CD4-positive, alpha-beta T cell (primary cell): ENCODE results near the gene MYO7B. TPM values are rescaled to one million over a fixed set of nuclear protein-coding genes. Genes with fewer than 3 reads are reported as not detected.

Experiments
- ATAC-seq: fragments of 200-7000 bp; cut with Tn5 transposase; one replicate; pipeline ENCODE4 v1.10.0; 2022; ENCODE audit warnings: mild to moderate bottlenecking; ENCODE audit not compliant: poor library complexity
- CTCF ChIA-PET: fragments of 350-600 bp; sonication (Branson Sonifier 250); formaldehyde crosslinking; loops from one replicate; lab custom pipeline; 2021; ENCODE audit warnings: antibody characterized with exemption, inconsistent platforms; lab: Charles Lee
- POLR2A ChIA-PET: fragments of 350-600 bp; sonication (Branson Sonifier 250); formaldehyde crosslinking; loops from one replicate; lab custom pipeline; 2021; ENCODE audit warnings: antibody characterized with exemption, inconsistent platforms; lab: Charles Lee
- DNase-seq, 14 experiments: peaks; one replicate each; pipeline ENCODE4 v3.0.0-alpha.2; 2013 to 2020; ENCODE audit warnings: mixed read lengths in 2 of 14
- H3K27ac ChIP-seq, 2 donors: one replicate each; pipeline versions ENCODE4 v1.5.1 to v1.7.0; 2013; ENCODE audit warnings: low read length in 2 of 2, low read depth in 1 of 2, mild to moderate bottlenecking in 1 of 2
- H3K27me3 ChIP-seq, 2 experiments: 1 replicate in 1 of 2; 2 replicates in 1 of 2; pipeline versions ENCODE4 v1.6.1 to v1.7.0; 2013; ENCODE audit warnings: low read length in 2 of 2, control low read depth in 1 of 2, mild to moderate bottlenecking in 1 of 2, moderate library complexity in 1 of 2; ENCODE audit not compliant: insufficient read depth in 2 of 2, control insufficient read depth in 1 of 2
- H3K36me3 ChIP-seq: one replicate; pipeline ENCODE4 v1.6.1; 2013; ENCODE audit warnings: low read length, control low read depth; ENCODE audit not compliant: insufficient read depth
- H3K4me1 ChIP-seq: one replicate; pipeline ENCODE4 v1.6.1; 2013; ENCODE audit warnings: low read length, control low read depth; ENCODE audit not compliant: insufficient read depth
- H3K4me3 ChIP-seq: one replicate; pipeline ENCODE4 v1.5.1; 2013; ENCODE audit warnings: mild to moderate bottlenecking, low read length, moderate library complexity
- H3K9me3 ChIP-seq, 2 experiments: 1 replicate in 1 of 2; 2 replicates in 1 of 2; pipeline versions ENCODE4 v1.6.1 to v1.7.0; 2013; ENCODE audit warnings: low read length in 2 of 2, mild to moderate bottlenecking in 2 of 2, control low read depth in 1 of 2, moderate library complexity in 1 of 2; ENCODE audit not compliant: control insufficient read depth in 1 of 2, insufficient read depth in 1 of 2
- H3K27ac Mint-ChIP-seq: one replicate; pipeline ENCODE4 v1.8.0; 2020; ENCODE audit warnings: mixed read lengths
- H3K27me3 Mint-ChIP-seq: one replicate; pipeline ENCODE4 v1.8.0; 2021; ENCODE audit warnings: mixed read lengths
- H3K36me3 Mint-ChIP-seq: one replicate; pipeline ENCODE4 v1.8.0; 2021; ENCODE audit warnings: low read depth, mixed read lengths
- H3K4me1 Mint-ChIP-seq: one replicate; pipeline ENCODE4 v1.8.0; 2021; ENCODE audit warnings: low read depth, mixed read lengths
- H3K4me3 Mint-ChIP-seq: one replicate; pipeline ENCODE4 v1.8.0; 2020; ENCODE audit warnings: mild to moderate bottlenecking, mixed read lengths
- H3K9me3 Mint-ChIP-seq: one replicate; pipeline ENCODE4 v1.8.0; 2020; ENCODE audit warnings: mixed read lengths
- CTCF ChIP-seq: fragments of 200-600 bp; IDR thresholded peaks from one replicate; pipeline ENCODE4 v1.8.0; 2022; ENCODE audit warnings: antibody characterized with exemption, mild to moderate bottlenecking
- intact Hi-C, 2 experiments: fragments of 100-400 bp; cut with DNase I in 1 of 2; cut with micrococcal nuclease in 1 of 2; formaldehyde crosslinking; loops; one replicate each; pipeline versions ENCODE4 v1.15.1 to v1.9.0; 2023 to 2025; cut with DNase I, micrococcal nuclease
- total RNA-seq, 174 experiments: library from RNA in 2 of 174; stranded (reverse) in 2 of 174; gene quantifications; one replicate each; pipeline ENCODE4 v1.2.3 and lab custom pipeline; 2021 to 2026

The MYO7B gene
- total RNA-seq, 2 experiments from 2014 or later = 0.05 to 0.14 TPM

- Histone ChIP-seq H3K9me3 (peaks cover 0 to 10% of the 10 kb centered on the region in 2 experiments), H3K27me3 (peaks cover 0 to 2% of the 10 kb centered on the region in 2 experiments), H3K4me3 (no peak overlapping the region), H3K27ac (no peak overlapping the region), H3K4me1 (peaks cover 10% of the 10 kb centered on the region), H3K36me3 (no peaks in the 10 kb centered on the region)
- ATAC-seq (no peak), DNase-seq (no peak)
- no peaks in the 10 kb centered on the region for H3K36me3 Mint-ChIP-seq
- ChIA-PET POLR2A (no interaction called here), CTCF (no interaction called here)
- no peak for TF ChIP-seq CTCF
- no peak overlapping the region for H3K27ac Mint-ChIP-seq
- peaks cover 6% of the 10 kb centered on the region for H3K4me1 Mint-ChIP-seq
- H3K27me3 Mint-ChIP-seq = no peaks in the 10 kb centered on the region
- intact Hi-C loops = no loop called here
- H3K4me3 Mint-ChIP-seq = no peak overlapping the region
- H3K9me3 Mint-ChIP-seq = no peaks in the 10 kb centered on the region
Observed at GRCh38 chr2:127606625-127607398, 71.3 kb downstream of the MYO7B start.

- H3K36me3 Mint-ChIP-seq = no peaks in the 10 kb centered on the region
- H3K4me3 ChIP-seq = no peak overlapping the region
- DNase-seq = no peak
- ChIA-PET POLR2A (no interaction called here), CTCF (no interaction called here)
- no peaks in the 10 kb centered on the region for H3K36me3 ChIP-seq
- peaks cover 0 to 2% of the 10 kb centered on the region in 2 experiments for H3K27me3 ChIP-seq
- no peak for ATAC-seq
- H3K9me3 ChIP-seq = peaks cover 0 to 16% of the 10 kb centered on the region in 2 experiments
- H3K27ac ChIP-seq = no peak overlapping the region
- intact Hi-C loops = no loop called here
- H3K27ac Mint-ChIP-seq = no peak overlapping the region
- H3K4me3 Mint-ChIP-seq = no peak overlapping the region
- H3K27me3 Mint-ChIP-seq = no peaks in the 10 kb centered on the region
- no peaks in the 10 kb centered on the region for H3K9me3 Mint-ChIP-seq
- no peak for TF ChIP-seq CTCF
- H3K4me1 ChIP-seq = peaks cover 10% of the 10 kb centered on the region
- peaks cover 6% of the 10 kb centered on the region for H3K4me1 Mint-ChIP-seq
Observed at GRCh38 chr2:127607399-127607908, 72.0 kb downstream of the MYO7B start.

GRCh38 chr2:127608061-127609030, 72.9 kb downstream of the MYO7B start:
- Histone ChIP-seq H3K4me1 (peaks cover 10% of the 10 kb centered on the region), H3K27me3 (peaks cover 0 to 2% of the 10 kb centered on the region in 2 experiments), H3K27ac (no peak overlapping the region), H3K9me3 (peaks cover 4 to 19% of the 10 kb centered on the region in 2 experiments), H3K4me3 (no peak overlapping the region), H3K36me3 (no peaks in the 10 kb centered on the region)
- H3K4me1 Mint-ChIP-seq = peaks cover 6% of the 10 kb centered on the region
- no peaks in the 10 kb centered on the region for H3K27me3 Mint-ChIP-seq
- peaks cover 4% of the 10 kb centered on the region for H3K9me3 Mint-ChIP-seq
- DNase-seq (no peak), ATAC-seq (no peak)
- H3K4me3 Mint-ChIP-seq = no peak overlapping the region
- no peak for TF ChIP-seq CTCF
- POLR2A ChIA-PET = no interaction called here
- H3K36me3 Mint-ChIP-seq = no peaks in the 10 kb centered on the region
- CTCF ChIA-PET = no interaction called here
- H3K27ac Mint-ChIP-seq = no peak overlapping the region
- intact Hi-C loops = no loop called here
